SH-SY5Y (cell line): ENCODE measurements around the gene TAS2R46.

ENCODE experiments used
- GATA2 ChIP-seq: IDR thresholded peaks from 2 replicates; pipeline ENCODE4 v1.6.1; 2011; ENCODE audit warnings: mild to moderate bottlenecking, low read depth, low read length
- GATA3 ChIP-seq: IDR thresholded peaks from 2 replicates; pipeline ENCODE4 v1.6.1; 2011; ENCODE audit warnings: low read depth, mild to moderate bottlenecking, low read length, moderate library complexity

DNA sequence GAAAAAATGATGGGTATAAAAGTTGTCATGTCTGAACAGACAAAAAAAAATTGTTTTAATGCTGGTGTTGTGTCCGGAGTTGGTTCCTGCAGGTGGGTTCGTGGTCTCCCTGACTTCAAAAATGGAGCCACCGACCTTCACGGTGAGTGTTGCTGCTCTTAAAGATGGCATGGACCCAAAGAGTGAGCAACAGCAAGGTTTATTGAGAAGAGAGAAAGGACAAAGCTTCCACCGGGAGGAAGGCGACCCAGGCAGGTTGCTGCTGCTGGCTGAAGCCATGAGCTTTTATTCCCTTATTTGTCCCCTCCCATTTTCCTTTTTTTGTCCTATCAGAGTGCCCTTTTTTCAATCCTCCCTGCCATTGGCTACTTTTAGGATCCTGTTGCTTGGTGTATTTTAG, 30.8 kb downstream of the TAS2R46 start, which contains the start of gene TAS2R31:
- TF ChIP-seq GATA2, result no peak
- no peak for TF ChIP-seq GATA3
